Smooth muscle cell (in vitro differentiated cells): ENCODE measurements around the gene BCKDHB. TPM values are rescaled to one million over a fixed set of nuclear protein-coding genes. Genes with fewer than 3 reads are reported as not detected.
A peak's percentile ranks its signal among the peaks of the same experiment; 100 is the strongest.

Experiments used
- DNase-seq: peaks from one replicate; lab custom pipeline; 2025; ENCODE audit not compliant: unreplicated experiment; lab: John Stamatoyannopoulos, UW
- H2AFZ ChIP-seq: fragments of 200-600 bp; sonication (generic); 2 replicates; pipeline ENCODE4 v1.6.0; 2016; ENCODE audit warnings: antibody characterized with exemption, low read depth, mild to moderate bottlenecking
- H3F3A ChIP-seq: fragments of 200-600 bp; sonication (generic); 2 replicates; pipeline ENCODE4 v1.6.0; 2017; ENCODE audit warnings: antibody characterized with exemption, low read depth
- H3K27ac ChIP-seq: fragments of 200-600 bp; sonication (generic); 2 replicates; pipeline ENCODE4 v1.5.1; 2016; ENCODE audit warnings: low read depth, mild to moderate bottlenecking
- H3K27me3 ChIP-seq: fragments of 200-600 bp; sonication (generic); 2 replicates; pipeline ENCODE4 v1.6.1; 2016; ENCODE audit warnings: low read depth, mild to moderate bottlenecking
- H3K36me3 ChIP-seq: fragments of 200-600 bp; sonication (generic); 2 replicates; pipeline ENCODE4 v1.5.1; 2016; ENCODE audit warnings: low read depth
- H3K4me1 ChIP-seq: fragments of 200-600 bp; sonication (generic); 2 replicates; pipeline ENCODE4 v1.5.1; 2016; ENCODE audit warnings: low read depth
- H3K4me2 ChIP-seq: fragments of 200-600 bp; sonication (generic); 2 replicates; pipeline ENCODE4 v1.6.0; 2016; ENCODE audit warnings: mild to moderate bottlenecking
- H3K4me3 ChIP-seq: fragments of 200-600 bp; sonication (generic); 2 replicates; pipeline ENCODE4 v1.5.1; 2016; ENCODE audit warnings: mild to moderate bottlenecking
- H3K79me2 ChIP-seq: fragments of 200-600 bp; sonication (generic); 2 replicates; pipeline ENCODE4 v1.6.0; 2016; ENCODE audit warnings: low read depth, mild to moderate bottlenecking
- H3K9ac ChIP-seq: fragments of 200-600 bp; sonication (generic); 2 replicates; pipeline ENCODE4 v1.6.0; 2016; ENCODE audit warnings: low read depth
- H3K9me3 ChIP-seq: fragments of 200-600 bp; sonication (generic); replicated peaks from 2 replicates; pipeline ENCODE4 v1.5.1; 2016; ENCODE audit warnings: low read depth
- H4K20me1 ChIP-seq: fragments of 200-600 bp; sonication (generic); 2 replicates; pipeline ENCODE4 v1.6.0; 2016; ENCODE audit warnings: low read depth
- CTCF ChIP-seq: fragments of 200-600 bp; sonication (generic); IDR thresholded peaks from 2 replicates; pipeline ENCODE4 v1.5.1; 2017; ENCODE audit warnings: borderline replicate concordance, mild to moderate bottlenecking, antibody characterized with exemption; ENCODE audit not compliant: insufficient read depth, poor library complexity, severe bottlenecking
- WGBS: methylation state at CpG from one replicate; pipeline ENCODE4 v1.1.7; 2016; ENCODE audit warnings: low lambda C conversion rate; 5-methylcytosine and 5-hydroxymethylcytosine counted together
- polyA plus RNA-seq: library from polyadenylated mRNA; unstranded; fragments of >200 nt; fragmentation: Nextera tagmentation; extraction: Ambion mirVana; gene quantifications from 2 replicates; pipeline ENCODE4 v1.2.1, GENCODE V29; 2016
- total RNA-seq: library from RNA; depleted of rRNA; stranded (reverse); fragments of >200 nt; gene quantifications from 2 replicates; pipeline ENCODE4 v1.2.3, GENCODE V29; 2014

BCKDHB gene
- total and polyA plus RNA-seq, 2 experiments from 2014 or later: 10.2 to 19.7 TPM

DNA sequence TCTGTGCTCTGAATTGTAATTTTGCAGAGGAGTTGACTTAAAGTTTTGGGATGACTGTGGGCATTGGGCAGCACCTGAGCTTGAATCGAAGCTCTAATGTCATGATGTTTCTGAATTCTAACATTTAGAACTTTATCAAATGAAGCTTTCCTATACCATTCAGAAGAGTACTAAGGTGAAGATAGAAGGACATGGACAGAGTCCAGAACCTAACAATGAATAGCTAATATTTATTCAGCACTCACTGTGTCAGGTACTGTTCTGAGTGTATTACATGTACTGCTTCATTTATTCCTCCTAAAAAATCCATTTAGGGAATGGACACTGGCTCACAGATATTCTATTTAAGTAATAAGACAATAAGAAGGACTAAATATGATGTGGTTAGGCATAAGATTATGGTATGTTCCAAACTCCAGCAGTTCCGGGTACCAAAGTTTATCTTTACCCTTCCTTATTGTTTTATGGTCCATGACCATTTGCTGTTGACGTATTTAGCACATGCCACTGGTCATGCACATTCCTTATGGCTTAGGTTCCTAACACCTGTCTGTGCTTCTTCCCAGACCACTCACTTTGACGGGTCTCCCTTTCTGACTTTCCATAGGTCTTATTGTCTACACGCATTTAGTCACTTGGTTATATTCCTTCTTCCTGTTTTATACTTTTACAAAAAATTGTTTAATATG lies 20.3 kb downstream of the BCKDHB start:
- no peaks in the 10 kb centered on the region for H3K27me3 ChIP-seq
- no peaks in the 10 kb centered on the region for H4K20me1 ChIP-seq
- H3F3A ChIP-seq: peaks cover 14% of the 10 kb centered on the region
- no peak for TF ChIP-seq CTCF
- H3K36me3 ChIP-seq: no peaks in the 10 kb centered on the region
- no peak overlapping the region for H2AFZ ChIP-seq
- no peak for DNase-seq
- 83% methylated on average over 5 of the region's 5 CpGs for WGBS
- no peaks in the 10 kb centered on the region for H3K9me3 ChIP-seq
- H3K9ac ChIP-seq: no peak overlapping the region
- H3K4me2 ChIP-seq: no peak overlapping the region
- H3K4me3 ChIP-seq: no peak overlapping the region
- H3K79me2 ChIP-seq: peaks cover 8% of the 10 kb centered on the region
- H3K4me1 ChIP-seq: peaks cover 4% of the 10 kb centered on the region
- peak overlapping the region; percentile 86 for H3K27ac ChIP-seq

DNA sequence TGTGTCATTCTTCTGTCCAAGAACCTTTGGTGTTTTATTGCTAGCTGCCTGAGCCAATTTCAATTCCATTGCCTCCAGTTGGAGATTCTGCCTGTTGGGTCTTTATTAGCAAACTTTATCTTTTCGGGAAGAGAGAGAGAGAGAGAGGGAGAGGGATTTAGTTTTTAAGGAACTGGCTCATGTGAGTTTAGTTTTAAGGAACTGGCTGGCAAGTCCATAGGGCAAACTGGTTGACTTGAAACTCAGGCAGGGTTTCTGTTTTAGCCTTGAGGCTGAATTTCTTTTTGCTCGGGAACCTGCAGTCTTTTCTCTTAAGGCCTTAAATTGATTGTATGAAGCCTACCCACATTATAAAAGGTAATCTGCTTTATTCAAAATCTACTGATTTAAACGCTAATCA lies 23.0 kb downstream of the BCKDHB start:
- WGBS: 70% methylated on average over 3 of the region's 3 CpGs
- H3K36me3 ChIP-seq: no peaks in the 10 kb centered on the region
- no peaks in the 10 kb centered on the region for H4K20me1 ChIP-seq
- H3K27me3 ChIP-seq: no peaks in the 10 kb centered on the region
- no peak overlapping the region for H3K4me3 ChIP-seq
- H3K9me3 ChIP-seq: no peaks in the 10 kb centered on the region
- peaks cover 4% of the 10 kb centered on the region for H3K4me1 ChIP-seq
- peaks cover 14% of the 10 kb centered on the region for H3F3A ChIP-seq
- peak overlapping the region; percentile 86 for H3K27ac ChIP-seq
- no peak overlapping the region for H3K9ac ChIP-seq
- no peak for TF ChIP-seq CTCF
- H3K79me2 ChIP-seq: peaks cover 7% of the 10 kb centered on the region
- no peak for DNase-seq
- no peak overlapping the region for H2AFZ ChIP-seq
- H3K4me2 ChIP-seq: no peak overlapping the region

DNA sequence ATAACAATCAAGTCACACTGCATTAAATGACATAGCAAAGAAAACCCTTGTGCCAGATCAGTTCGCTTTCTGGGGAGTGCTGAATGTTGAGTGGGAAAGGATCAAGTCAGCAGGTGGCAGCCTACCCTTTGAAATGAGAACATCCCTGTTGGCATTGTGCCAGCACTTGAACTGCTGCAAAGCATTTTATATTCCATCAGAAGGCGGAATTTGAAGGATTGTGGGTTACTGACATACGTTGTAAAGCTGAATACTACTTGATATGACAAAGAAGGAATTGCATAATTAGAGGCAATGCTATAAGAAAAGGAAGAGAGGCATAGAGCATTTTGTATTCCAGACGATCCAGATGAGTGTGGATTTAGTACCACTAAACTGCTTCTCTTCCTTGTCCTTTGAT lies 26.5 kb downstream of the BCKDHB start:
- Histone ChIP-seq H3K36me3 (no peaks in the 10 kb centered on the region), H3K4me3 (no peak overlapping the region), H3K27me3 (no peaks in the 10 kb centered on the region), H3K9ac (no peak overlapping the region), H3K27ac (no peak overlapping the region), H3K9me3 (no peaks in the 10 kb centered on the region), H2AFZ (no peak overlapping the region), H4K20me1 (no peaks in the 10 kb centered on the region), H3F3A (peaks cover 12% of the 10 kb centered on the region), H3K4me2 (no peak overlapping the region), H3K79me2 (no peaks in the 10 kb centered on the region), H3K4me1 (peaks cover 3% of the 10 kb centered on the region)
- WGBS: 75% methylated on average over 4 of the region's 4 CpGs
- TF ChIP-seq CTCF: peak; percentile 40
- no peak for DNase-seq

- no peaks in the 10 kb centered on the region for H3K27me3 ChIP-seq
- no peak overlapping the region for H3K4me2 ChIP-seq
- no peaks in the 10 kb centered on the region for H3K9me3 ChIP-seq
- no peaks in the 10 kb centered on the region for H3K36me3 ChIP-seq
- no peak for TF ChIP-seq CTCF
- H3K79me2 ChIP-seq: no peaks in the 10 kb centered on the region
- no peak overlapping the region for H3K9ac ChIP-seq
- no peaks in the 10 kb centered on the region for H4K20me1 ChIP-seq
- no peak overlapping the region for H3K27ac ChIP-seq
- no peak overlapping the region for H2AFZ ChIP-seq
- DNase-seq: no peak
- no peaks in the 10 kb centered on the region for H3K4me1 ChIP-seq
- WGBS: 93% methylated on average over 1 of the region's 1 CpG
- H3K4me3 ChIP-seq: no peak overlapping the region
- H3F3A ChIP-seq: peaks cover 6% of the 10 kb centered on the region
Observed at GRCh38 chr6:80134065-80134464, 27.6 kb downstream of the BCKDHB start.
